Right forelimb (tissue), 1 donor: Measurements from ENCODE around the gene TANGO2.

ENCODE experiments used
- DNase-seq: peaks from one replicate; pipeline ENCODE4 v3.0.0-alpha.2; 2018

The TANGO2 gene

GRCh38 chr22:20028855-20029549 is 8.1 kb downstream of the TANGO2 start:
- no peak for DNase-seq

GRCh38 chr22:20029550-20030225 is 8.8 kb downstream of the TANGO2 start:
- no peak for DNase-seq

GRCh38 chr22:20031732-20032406 is 11.0 kb downstream of the TANGO2 start:
- DNase-seq, result no peak

GRCh38 chr22:20032407-20032991 is 11.6 kb downstream of the TANGO2 start:
- no peak for DNase-seq

GRCh38 chr22:20033045-20033706 is 12.3 kb downstream of the TANGO2 start:
- no peak for DNase-seq

- no peak for DNase-seq
Observed at GRCh38 chr22:20034143-20034542, 13.2 kb downstream of the TANGO2 start.

GRCh38 chr22:20035375-20036083 is 14.6 kb downstream of the TANGO2 start:
- DNase-seq, result no peak

- no peak for DNase-seq
Observed at GRCh38 chr22:20036084-20036482, 15.2 kb downstream of the TANGO2 start.

- no peak for DNase-seq
Observed at GRCh38 chr22:20036535-20037392, 15.9 kb downstream of the TANGO2 start.

GRCh38 chr22:20037419-20037818 is 16.5 kb downstream of the TANGO2 start:
- DNase-seq, result no peak

- no peak for DNase-seq
Observed at GRCh38 chr22:20038574-20038973, 17.7 kb downstream of the TANGO2 start.

GRCh38 chr22:20039683-20040325 is 18.9 kb downstream of the TANGO2 start:
- DNase-seq, result no peak

- no peak for DNase-seq
Observed at GRCh38 chr22:20040327-20041200, 19.7 kb downstream of the TANGO2 start.

- DNase-seq, result no peak
Observed at GRCh38 chr22:20043057-20043996, 22.4 kb downstream of the TANGO2 start.

- DNase-seq, result no peak
Observed at GRCh38 chr22:20043997-20044342, 23.1 kb downstream of the TANGO2 start.

GRCh38 chr22:20044495-20045151 is 23.7 kb downstream of the TANGO2 start:
- DNase-seq, result no peak

GRCh38 chr22:20046730-20047129 is 25.8 kb downstream of the TANGO2 start:
- DNase-seq, result no peak

- no peak for DNase-seq
Observed at GRCh38 chr22:20051927-20052308, 31.0 kb downstream of the TANGO2 start.
